Right lobe of liver (tissue), 6 donors: ENCODE results near the gene NIPAL1. TPM values are rescaled to one million over a fixed set of nuclear protein-coding genes. Genes with fewer than 3 reads are reported as not detected.

Experiments used
- ATAC-seq, 4 donors: fragments of 200-7000 bp; cut with Tn5 transposase; one replicate each; pipeline ENCODE4 v1.9.1; 2020; ENCODE audit warnings: mild to moderate bottlenecking in 4 of 4, moderate library complexity in 4 of 4
- DNase-seq, 3 donors: peaks; one replicate each; pipeline ENCODE4 v3.0.0-alpha.2; 2020
- H3K27ac ChIP-seq, 3 donors: fragments of 200-600 bp; one replicate each; pipeline ENCODE4 v1.8.0; 2022
- H3K27me3 ChIP-seq, 2 donors: fragments of 200-600 bp; one replicate each; pipeline ENCODE4 v1.8.0; 2022
- H3K36me3 ChIP-seq, 4 donors: fragments of 200-600 bp; sonication (generic) in 1 of 4; one replicate each; pipeline versions ENCODE4 v1.5.1 to v1.8.0; 2017 to 2022; ENCODE audit warnings: control low read depth in 1 of 4
- H3K4me1 ChIP-seq, 4 donors: fragments of 200-600 bp; sonication (generic) in 1 of 4; one replicate each; pipeline versions ENCODE4 v1.5.1 to v1.8.0; 2017 to 2022; ENCODE audit warnings: control low read depth in 1 of 4
- H3K4me3 ChIP-seq, 3 donors: fragments of 200-600 bp; one replicate each; pipeline ENCODE4 v1.8.0; 2022
- H3K9me3 ChIP-seq, 4 donors: fragments of 200-600 bp; sonication (generic) in 1 of 4; one replicate each; pipeline versions ENCODE4 v1.5.1 to v1.8.0; 2017 to 2022; ENCODE audit warnings: control low read depth in 1 of 4
- CTCF ChIP-seq, 4 donors: fragments of 200-600 bp in 3 of 4; fragments of 450-650 bp in 1 of 4; IDR thresholded peaks; one replicate each; pipeline versions ENCODE4 v1.5.1 to v1.8.0; 2016 to 2022; ENCODE audit warnings: antibody characterized with exemption in 4 of 4, mild to moderate bottlenecking in 2 of 4
- POLR2A ChIP-seq: fragments of 450-650 bp; IDR thresholded peaks from one replicate; pipeline ENCODE4 v1.6.1; 2017; ENCODE audit warnings: antibody characterized with exemption, mild to moderate bottlenecking
- WGBS: methylation state at CpG from one replicate; pipeline ENCODE4 v1.1.6; 2018; ENCODE audit warnings: low coverage, low lambda C conversion rate; ENCODE audit not compliant: insufficient coverage; ENCODE audit errors: missing lambda C conversion rate; 5-methylcytosine and 5-hydroxymethylcytosine counted together
- intact Hi-C, 2 donors: fragments of 100-400 bp; cut with DNase I; formaldehyde crosslinking; loops; one replicate each; pipeline versions ENCODE4 v1.11.2 to v1.14.1; 2022
- total RNA-seq, 6 experiments: library from RNA; depleted of rRNA in 2 of 6; stranded (reverse); fragments of >200 nt in 2 of 6; fragmentation: NEBNext Ultra II Directional in 3 of 6; extraction: Animal tissue kit (Norgen Biotek cat#: 25700) in 3 of 6; gene quantifications; one replicate each; pipeline versions ENCODE4 v1.1.0 to v1.2.4, GENCODE V29; 2016 to 2023
- donor health status: DM: no; HTN: yes; CAD: no.
- donor health status: DM: no; HTN: no; CAD: no.
- donor health status: DM: no; HTN: no; CAD: no.
- donor health status: DM: no; HTN: yes; CAD: no.
- donor health status: DM: no; HTN: yes; CAD: no.

NIPAL1 gene
- total RNA-seq, 6 experiments from 2014 or later = 4.8 to 11.9 (median 7.6) TPM

- TF ChIP-seq CTCF (IDR thresholded peaks at IDR 0.05) = no peak
- no peak for TF ChIP-seq POLR2A
- Histone ChIP-seq H3K27me3 (no peaks in the 10 kb centered on the region), H3K9me3 (peaks cover 0 to 4% (median 0%) of the 10 kb centered on the region in 4 donors), H3K4me1 (peaks cover 0 to 9% (median 1%) of the 10 kb centered on the region in 4 donors), H3K36me3 (peaks cover 0 to 2% (median 1%) of the 10 kb centered on the region in 4 donors), H3K4me3 (no peak overlapping the region), H3K27ac (peak overlapping the region in 1 of 3 donors; percentile 29)
- intact Hi-C loops = loop anchor here in 1 of 2 donors (10.0 kb wide), 1 partner anchor 72 kb away; no protein-coding TSS in a partner anchor
- WGBS = 42% methylated on average over 3 of the region's 3 CpGs
- ATAC-seq (no peak), DNase-seq (no peak)
Measured at GRCh38 chr4:48012824-48013223, 3.7 kb upstream of the NIPAL1 start.

DNA sequence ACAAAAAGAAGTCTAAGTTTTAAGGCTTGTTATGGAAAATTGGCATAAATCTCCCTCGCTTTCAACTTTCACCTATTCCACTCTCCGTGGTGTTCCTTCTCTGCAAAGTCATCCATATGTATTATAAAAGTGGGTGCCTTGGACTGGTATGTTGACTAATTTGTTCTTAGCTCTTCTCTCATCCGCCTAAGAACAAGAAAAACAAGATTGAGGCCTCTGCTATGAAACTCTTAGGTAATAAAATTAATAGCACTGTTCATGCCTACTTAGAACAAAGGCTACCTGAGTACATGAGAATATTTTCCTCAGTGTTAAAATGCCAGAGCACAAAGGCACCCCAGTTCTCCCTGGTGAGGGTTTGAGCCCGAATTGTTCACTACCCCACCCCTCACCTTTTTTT is 1.4 kb upstream of the NIPAL1 start:
- intact Hi-C loops = loop anchor here in 1 of 2 donors (10.0 kb wide), 1 partner anchor 70 kb away; no protein-coding TSS in a partner anchor
- Histone ChIP-seq H3K27ac (peak overlapping the region; percentile 35 to 87 (median 87)), H3K36me3 (peaks cover 0 to 2% (median 0%) of the 10 kb centered on the region in 4 donors), H3K9me3 (no peaks in the 10 kb centered on the region), H3K4me1 (peaks cover 0 to 9% (median 1%) of the 10 kb centered on the region in 4 donors), H3K27me3 (no peaks in the 10 kb centered on the region), H3K4me3 (peak overlapping the region; percentile 17 to 70 (median 64))
- TF ChIP-seq POLR2A = no peak
- no peak for TF ChIP-seq CTCF (IDR thresholded peaks at IDR 0.05)
- ATAC-seq (no peak), DNase-seq (no peak)
- WGBS = 85% methylated on average over 4 of the region's 4 CpGs

DNA sequence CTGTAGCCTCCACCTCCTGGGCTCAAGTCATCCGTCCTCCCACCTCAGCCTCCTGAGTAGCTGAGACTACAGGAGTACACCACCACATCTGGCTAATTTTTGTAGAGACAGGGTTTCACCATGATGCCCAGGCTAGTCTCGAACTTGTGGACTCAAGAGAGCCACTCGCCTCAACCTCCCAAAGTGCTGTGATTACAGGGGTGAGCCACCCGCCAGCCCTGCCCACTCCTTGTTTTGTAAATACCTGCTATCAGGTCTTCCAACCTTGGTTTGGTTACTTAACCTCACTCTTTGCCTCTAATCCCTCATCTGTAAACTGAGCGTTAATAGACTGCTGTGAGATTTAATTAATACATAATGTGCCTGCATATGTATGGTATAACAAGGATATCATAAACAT is 894 bp upstream of the NIPAL1 start:
- DNase-seq = peak; percentile 29 to 75 (median 68)
- H3K9me3 ChIP-seq = no peaks in the 10 kb centered on the region
- 29% methylated on average over 5 of the region's 5 CpGs for WGBS
- H3K27ac ChIP-seq = peak overlapping the region; percentile 35 to 87 (median 87)
- H3K36me3 ChIP-seq = peaks cover 0 to under 1% (median 0%) of the 10 kb centered on the region in 4 donors
- H3K27me3 ChIP-seq = no peaks in the 10 kb centered on the region
- peaks cover 0 to 9% (median 1%) of the 10 kb centered on the region in 4 donors for H3K4me1 ChIP-seq
- peak overlapping the region; percentile 17 to 70 (median 64) for H3K4me3 ChIP-seq
- no peak for TF ChIP-seq CTCF (IDR thresholded peaks at IDR 0.05)
- TF ChIP-seq POLR2A = no peak
- ATAC-seq = peak; percentile 25 to 54 (median 46)
- intact Hi-C loops = loop anchor here in 1 of 2 donors (10.0 kb wide), 1 partner anchor 69 kb away; no protein-coding TSS in a partner anchor

GRCh38 chr4:48017108-48017571 is 568 bp downstream of the NIPAL1 start:
- Histone ChIP-seq H3K27me3 (no peaks in the 10 kb centered on the region), H3K27ac (peak overlapping the region; percentile 35 to 87 (median 87)), H3K4me1 (peaks cover 0 to 9% (median 1%) of the 10 kb centered on the region in 4 donors), H3K9me3 (no peaks in the 10 kb centered on the region), H3K36me3 (no peaks in the 10 kb centered on the region), H3K4me3 (peak overlapping the region; percentile 64 to 70 (median 64))
- ATAC-seq = peak; percentile 16 to 64 (median 23)
- WGBS = 0% methylated on average over 18 of the region's 35 CpGs
- TF ChIP-seq POLR2A = no peak
- no peak for TF ChIP-seq CTCF (IDR thresholded peaks at IDR 0.05)
- intact Hi-C loops = loop anchor here in 1 of 2 donors (10.0 kb wide), 1 partner anchor 68 kb away; no protein-coding TSS in a partner anchor
- peak; percentile 49 to 73 (median 67) for DNase-seq
